ENCODE results near the gene COL9A3. TPM values are rescaled to one million over a fixed set of nuclear protein-coding genes. Genes with fewer than 3 reads are reported as not detected.

COL9A3 gene
- total RNA-seq, 1 experiment from 2014 or later, result 46.6 TPM

GRCh38 chr20:62874964-62875344, 58.1 kb downstream of the COL9A3 start:
- Histone ChIP-seq H3K9me3 (ENCODE audit: control insufficient read depth, insufficient read depth, low read depth, low read length) (no peaks in the 10 kb centered on the region), H3K4me1 (ENCODE audit: control insufficient read depth, insufficient read depth, low read length) (peaks cover 45% of the 10 kb centered on the region), H3K4me3 (ENCODE audit: low read depth in 2 of 2, low read length in 2 of 2) (peak overlapping the region in 1 of 2 experiments; percentile 31; a peak in 2 of 4 replicates), H3K27me3 (ENCODE audit: control insufficient read depth, insufficient read depth, low read length) (no peaks in the 10 kb centered on the region), H3K27ac (ENCODE audit: low read length) (peak overlapping the region; percentile 92), H3K36me3 (ENCODE audit: control insufficient read depth, insufficient read depth, low read length) (no peaks in the 10 kb centered on the region)
- DNase-seq (ENCODE audit: low read depth, low spot score) (no peak), ATAC-seq (no peak)
- intact Hi-C loops (cut with micrococcal nuclease; ENCODE audit: unreplicated experiment), result no loop called here
- BruUV-seq (replicated peaks), result no TSS peak
- ChIA-PET CTCF (interaction anchor here (1.1 to 1.3 kb wide), 2 partner anchors 12 to 42 kb away, joined by 3 read pairs; no protein-coding TSS in a partner anchor), POLR2A (no interaction called here)
- TF ChIP-seq TCF7L2 (IDR thresholded peaks at IDR 0.05; ENCODE audit: low read depth, low read length) (no peak), SIN3A (IDR thresholded peaks at IDR 0.05; ENCODE audit: borderline replicate concordance, insufficient read depth, low read depth, low read length) (no peak), POLR2AphosphoS5 (IDR thresholded peaks at IDR 0.05; ENCODE audit: low read depth, low read length) (no peak)
- TF ChIP-seq, protein P1, sequence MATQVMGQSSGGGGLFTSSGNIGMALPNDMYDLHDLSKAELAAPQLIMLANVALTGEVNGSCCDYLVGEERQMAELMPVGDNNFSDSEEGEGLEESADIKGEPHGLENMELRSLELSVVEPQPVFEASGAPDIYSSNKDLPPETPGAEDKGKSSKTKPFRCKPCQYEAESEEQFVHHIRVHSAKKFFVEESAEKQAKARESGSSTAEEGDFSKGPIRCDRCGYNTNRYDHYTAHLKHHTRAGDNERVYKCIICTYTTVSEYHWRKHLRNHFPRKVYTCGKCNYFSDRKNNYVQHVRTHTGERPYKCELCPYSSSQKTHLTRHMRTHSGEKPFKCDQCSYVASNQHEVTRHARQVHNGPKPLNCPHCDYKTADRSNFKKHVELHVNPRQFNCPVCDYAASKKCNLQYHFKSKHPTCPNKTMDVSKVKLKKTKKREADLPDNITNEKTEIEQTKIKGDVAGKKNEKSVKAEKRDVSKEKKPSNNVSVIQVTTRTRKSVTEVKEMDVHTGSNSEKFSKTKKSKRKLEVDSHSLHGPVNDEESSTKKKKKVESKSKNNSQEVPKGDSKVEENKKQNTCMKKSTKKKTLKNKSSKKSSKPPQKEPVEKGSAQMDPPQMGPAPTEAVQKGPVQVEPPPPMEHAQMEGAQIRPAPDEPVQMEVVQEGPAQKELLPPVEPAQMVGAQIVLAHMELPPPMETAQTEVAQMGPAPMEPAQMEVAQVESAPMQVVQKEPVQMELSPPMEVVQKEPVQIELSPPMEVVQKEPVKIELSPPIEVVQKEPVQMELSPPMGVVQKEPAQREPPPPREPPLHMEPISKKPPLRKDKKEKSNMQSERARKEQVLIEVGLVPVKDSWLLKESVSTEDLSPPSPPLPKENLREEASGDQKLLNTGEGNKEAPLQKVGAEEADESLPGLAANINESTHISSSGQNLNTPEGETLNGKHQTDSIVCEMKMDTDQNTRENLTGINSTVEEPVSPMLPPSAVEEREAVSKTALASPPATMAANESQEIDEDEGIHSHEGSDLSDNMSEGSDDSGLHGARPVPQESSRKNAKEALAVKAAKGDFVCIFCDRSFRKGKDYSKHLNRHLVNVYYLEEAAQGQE (IDR thresholded peaks at IDR 0.05; ENCODE audit: insufficient read depth in 1 of 2, low read depth in 2 of 2, low read length in 1 of 2), result no peak
- TF ChIP-seq, protein P2, sequence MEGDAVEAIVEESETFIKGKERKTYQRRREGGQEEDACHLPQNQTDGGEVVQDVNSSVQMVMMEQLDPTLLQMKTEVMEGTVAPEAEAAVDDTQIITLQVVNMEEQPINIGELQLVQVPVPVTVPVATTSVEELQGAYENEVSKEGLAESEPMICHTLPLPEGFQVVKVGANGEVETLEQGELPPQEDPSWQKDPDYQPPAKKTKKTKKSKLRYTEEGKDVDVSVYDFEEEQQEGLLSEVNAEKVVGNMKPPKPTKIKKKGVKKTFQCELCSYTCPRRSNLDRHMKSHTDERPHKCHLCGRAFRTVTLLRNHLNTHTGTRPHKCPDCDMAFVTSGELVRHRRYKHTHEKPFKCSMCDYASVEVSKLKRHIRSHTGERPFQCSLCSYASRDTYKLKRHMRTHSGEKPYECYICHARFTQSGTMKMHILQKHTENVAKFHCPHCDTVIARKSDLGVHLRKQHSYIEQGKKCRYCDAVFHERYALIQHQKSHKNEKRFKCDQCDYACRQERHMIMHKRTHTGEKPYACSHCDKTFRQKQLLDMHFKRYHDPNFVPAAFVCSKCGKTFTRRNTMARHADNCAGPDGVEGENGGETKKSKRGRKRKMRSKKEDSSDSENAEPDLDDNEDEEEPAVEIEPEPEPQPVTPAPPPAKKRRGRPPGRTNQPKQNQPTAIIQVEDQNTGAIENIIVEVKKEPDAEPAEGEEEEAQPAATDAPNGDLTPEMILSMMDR (IDR thresholded peaks at IDR 0.05), result no peak
- in situ Hi-C loops (cut with HindIII; ENCODE audit: low pct_unique_long_range_greater_than_20kb, low sequenced_read_pairs), result no loop called here

DNA sequence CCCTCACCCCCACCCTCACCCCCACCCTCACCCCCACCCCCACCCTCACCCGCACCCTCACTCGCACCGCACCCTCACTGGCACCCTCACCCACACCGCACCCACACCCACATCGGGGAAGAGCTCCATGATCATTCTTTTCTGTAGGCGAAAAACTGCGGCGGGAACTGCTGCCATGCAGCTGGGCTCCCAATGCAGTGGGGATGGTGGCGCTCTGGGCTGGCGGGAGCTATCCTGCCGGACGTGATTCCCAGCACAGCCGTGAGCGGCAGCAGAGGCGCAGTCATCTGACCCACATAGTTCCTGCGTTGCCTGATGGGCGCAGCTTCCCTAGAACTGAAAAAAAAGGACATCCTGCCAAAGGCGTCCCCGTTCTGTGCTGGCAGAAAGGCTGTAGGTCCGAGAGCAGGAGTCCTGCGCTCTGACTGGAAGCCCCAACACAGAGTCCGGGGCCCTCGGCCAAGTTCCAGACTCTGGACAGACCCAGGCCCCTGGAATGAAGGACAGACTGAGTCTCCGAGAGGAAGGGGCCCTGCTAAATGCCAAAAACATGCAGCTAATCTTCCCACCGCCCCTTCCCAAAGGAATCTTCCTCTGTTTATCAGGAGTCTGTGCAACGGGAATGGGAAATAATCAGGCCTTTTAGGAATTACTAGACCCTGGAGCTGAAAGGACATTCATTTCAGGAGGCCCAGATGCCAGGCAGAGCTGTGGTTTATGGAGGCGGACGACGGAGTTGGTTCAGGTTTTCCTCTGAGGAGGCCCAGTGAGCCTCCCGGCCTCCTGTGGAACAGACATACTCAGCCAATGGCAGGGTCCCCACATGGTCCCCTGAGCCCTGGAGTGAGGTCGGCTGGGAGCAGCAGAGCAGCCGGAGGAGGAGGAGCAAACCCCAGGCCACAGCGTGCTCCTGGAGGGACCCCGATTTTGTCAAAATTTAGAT, 58.8 kb downstream of the COL9A3 start:
- peak; percentile 85 for ATAC-seq
- TF ChIP-seq, protein P1 (IDR thresholded peaks at IDR 0.05; ENCODE audit: insufficient read depth in 1 of 2, low read depth in 2 of 2, low read length in 1 of 2), result no peak
- TF ChIP-seq POLR2AphosphoS5 (IDR thresholded peaks at IDR 0.05; ENCODE audit: low read depth, low read length) (peak; percentile 17; the same call in 1 of the 2 replicates), TCF7L2 (IDR thresholded peaks at IDR 0.05; ENCODE audit: low read depth, low read length) (no peak), SIN3A (IDR thresholded peaks at IDR 0.05; ENCODE audit: borderline replicate concordance, insufficient read depth, low read depth, low read length) (no peak)
- TF ChIP-seq, protein P2 (IDR thresholded peaks at IDR 0.05), result no peak; the same call in 1 of the 2 replicates
- BruUV-seq (replicated peaks), result no TSS peak
- Histone ChIP-seq H3K27ac (ENCODE audit: low read length) (peak overlapping the region; percentile 98), H3K4me3 (ENCODE audit: low read depth in 2 of 2, low read length in 2 of 2) (peak overlapping the region in 1 of 2 experiments; percentile 11; a peak in 1 of 4 replicates), H3K4me1 (ENCODE audit: control insufficient read depth, insufficient read depth, low read length) (peaks cover 45% of the 10 kb centered on the region), H3K27me3 (ENCODE audit: control insufficient read depth, insufficient read depth, low read length) (no peaks in the 10 kb centered on the region), H3K9me3 (ENCODE audit: control insufficient read depth, insufficient read depth, low read depth, low read length) (no peaks in the 10 kb centered on the region), H3K36me3 (ENCODE audit: control insufficient read depth, insufficient read depth, low read length) (no peaks in the 10 kb centered on the region)
- in situ Hi-C loops (cut with HindIII; ENCODE audit: low pct_unique_long_range_greater_than_20kb, low sequenced_read_pairs), result no loop called here
- POLR2A ChIA-PET, result no interaction called here
- CTCF ChIA-PET, result interaction anchor here (1.3 kb wide), 1 partner anchor 12 kb away, joined by 3 read pairs; no protein-coding TSS in a partner anchor
- intact Hi-C loops (cut with micrococcal nuclease; ENCODE audit: unreplicated experiment), result no loop called here
- DNase-seq (ENCODE audit: low read depth, low spot score), result no peak
